Trophoblast cell (in vitro differentiated cells and primary cell): ENCODE data around the gene CDH26.

ENCODE experiments used
- DNase-seq, 2 donors: peaks; one replicate each; pipeline ENCODE4 v3.0.0-alpha.2; 2016
- H2AFZ ChIP-seq: 2 replicates; pipeline ENCODE4 v1.6.1; 2013; ENCODE audit warnings: low read length, moderate library complexity, mild to moderate bottlenecking; ENCODE audit not compliant: insufficient read depth, poor library complexity
- H2AK5ac ChIP-seq: 2 replicates; pipeline ENCODE4 v1.6.1; 2013; ENCODE audit warnings: mild to moderate bottlenecking, low read length
- H2BK120ac ChIP-seq: 2 replicates; pipeline ENCODE4 v1.6.1; 2013; ENCODE audit warnings: low read length, mild to moderate bottlenecking, moderate library complexity; ENCODE audit not compliant: insufficient read depth, poor library complexity
- H2BK12ac ChIP-seq: 2 replicates; pipeline ENCODE4 v1.6.1; 2013; ENCODE audit warnings: mild to moderate bottlenecking, low read length, moderate library complexity
- H2BK5ac ChIP-seq: 2 replicates; pipeline ENCODE4 v1.6.1; 2013; ENCODE audit warnings: low read length, low read depth, moderate library complexity, mild to moderate bottlenecking; ENCODE audit not compliant: poor library complexity
- H3K14ac ChIP-seq: 2 replicates; pipeline ENCODE4 v1.6.1; 2013; ENCODE audit warnings: mild to moderate bottlenecking, low read length
- H3K18ac ChIP-seq: 2 replicates; pipeline ENCODE4 v1.6.1; 2013; ENCODE audit warnings: mild to moderate bottlenecking, low read length
- H3K23ac ChIP-seq: 2 replicates; pipeline ENCODE4 v1.6.1; 2013; ENCODE audit warnings: low read length
- H3K27ac ChIP-seq: 2 replicates; pipeline ENCODE4 v1.5.1; 2013; ENCODE audit warnings: low read depth, mild to moderate bottlenecking, inconsistent platforms, low read length, moderate library complexity
- H3K27me3 ChIP-seq: 2 replicates; pipeline ENCODE4 v1.6.1; 2013; ENCODE audit warnings: inconsistent platforms, mild to moderate bottlenecking, low read length, moderate library complexity; ENCODE audit not compliant: insufficient read depth
- H3K36me3 ChIP-seq, 2 experiments: 1 replicate in 1 of 2; 2 replicates in 1 of 2; pipeline ENCODE4 v1.6.1; 2013; ENCODE audit warnings: low read length in 2 of 2, mild to moderate bottlenecking in 2 of 2, moderate library complexity in 1 of 2; ENCODE audit not compliant: insufficient read depth in 2 of 2, control insufficient read depth in 1 of 2
- H3K4ac ChIP-seq: 2 replicates; pipeline ENCODE4 v1.6.1; 2013; ENCODE audit warnings: low read depth, mild to moderate bottlenecking, low read length, moderate library complexity
- H3K4me1 ChIP-seq, 2 experiments: 1 replicate in 1 of 2; 2 replicates in 1 of 2; pipeline ENCODE4 v1.6.1; 2013; ENCODE audit warnings: low read length in 2 of 2, mild to moderate bottlenecking in 2 of 2, moderate library complexity in 1 of 2; ENCODE audit not compliant: insufficient read depth in 2 of 2, control insufficient read depth in 1 of 2
- H3K4me2 ChIP-seq: 2 replicates; pipeline ENCODE4 v1.6.1; 2013; ENCODE audit warnings: inconsistent platforms, mild to moderate bottlenecking, low read length, moderate library complexity
- H3K4me3 ChIP-seq: 2 replicates; pipeline ENCODE4 v1.5.1; 2013; ENCODE audit warnings: mild to moderate bottlenecking, low read depth, low read length, inconsistent platforms
- H3K79me1 ChIP-seq: one replicate; pipeline ENCODE4 v1.6.1; 2013; ENCODE audit warnings: low read length
- H3K79me2 ChIP-seq: 2 replicates; pipeline ENCODE4 v1.6.1; 2013; ENCODE audit warnings: low read length, mild to moderate bottlenecking; ENCODE audit not compliant: control insufficient read depth, insufficient read depth, poor library complexity
- H3K9ac ChIP-seq: 2 replicates; pipeline ENCODE4 v1.6.1; 2013; ENCODE audit warnings: mild to moderate bottlenecking, low read length
- H3K9me3 ChIP-seq: 2 replicates; pipeline ENCODE4 v1.6.1; 2013; ENCODE audit warnings: low read depth, mild to moderate bottlenecking, control low read depth, inconsistent platforms, low read length; ENCODE audit not compliant: insufficient read depth
- H4K12ac ChIP-seq: 2 replicates; pipeline ENCODE4 v1.6.1; 2013; ENCODE audit warnings: low read depth, mild to moderate bottlenecking, low read length, moderate library complexity
- H4K8ac ChIP-seq: 2 replicates; pipeline ENCODE4 v1.6.1; 2013; ENCODE audit warnings: low read depth, mild to moderate bottlenecking, low read length, moderate library complexity
- H4K91ac ChIP-seq: one replicate; pipeline ENCODE4 v1.6.1; 2013; ENCODE audit warnings: low read depth, mild to moderate bottlenecking, low read length, moderate library complexity
- WGBS: extraction: QIAGEN DNeasy Blood & Tissue Kit; methylation state at CpG from one replicate; pipeline ENCODE4 v1.1.7; 2013; ENCODE audit warnings: missing lambda C conversion rate; ENCODE audit not compliant: insufficient read length, insufficient coverage; ENCODE audit errors: extremely low coverage; 5-methylcytosine and 5-hydroxymethylcytosine counted together

Gene CDH26

GRCh38 chr20:60024801-60025200 lies 66.6 kb downstream of the CDH26 start:
- H4K8ac ChIP-seq = no peak overlapping the region
- H4K12ac ChIP-seq = no peak overlapping the region
- H3K27me3 ChIP-seq = no peaks in the 10 kb centered on the region
- H2BK12ac ChIP-seq = no peak overlapping the region
- no peak overlapping the region for H3K27ac ChIP-seq
- H2AK5ac ChIP-seq = no peak overlapping the region
- no peak for DNase-seq
- no peak overlapping the region for H3K18ac ChIP-seq
- H3K4me1 ChIP-seq = no peaks in the 10 kb centered on the region
- H3K36me3 ChIP-seq = no peaks in the 10 kb centered on the region
- H3K79me1 ChIP-seq = no peaks in the 10 kb centered on the region
- no peak overlapping the region for H3K9ac ChIP-seq
- H2BK120ac ChIP-seq = no peak overlapping the region
- no peaks in the 10 kb centered on the region for H3K79me2 ChIP-seq
- H3K14ac ChIP-seq = no peak overlapping the region
- WGBS = no CpG with 5 or more reads among the region's 5 CpGs
- no peak overlapping the region for H3K23ac ChIP-seq
- H3K9me3 ChIP-seq = peaks cover 2% of the 10 kb centered on the region
- no peak overlapping the region for H3K4me2 ChIP-seq
- no peak overlapping the region for H3K4me3 ChIP-seq
- no peak overlapping the region for H2BK5ac ChIP-seq
- no peak overlapping the region for H3K4ac ChIP-seq
- no peak overlapping the region for H2AFZ ChIP-seq
- no peak overlapping the region for H4K91ac ChIP-seq

DNA sequence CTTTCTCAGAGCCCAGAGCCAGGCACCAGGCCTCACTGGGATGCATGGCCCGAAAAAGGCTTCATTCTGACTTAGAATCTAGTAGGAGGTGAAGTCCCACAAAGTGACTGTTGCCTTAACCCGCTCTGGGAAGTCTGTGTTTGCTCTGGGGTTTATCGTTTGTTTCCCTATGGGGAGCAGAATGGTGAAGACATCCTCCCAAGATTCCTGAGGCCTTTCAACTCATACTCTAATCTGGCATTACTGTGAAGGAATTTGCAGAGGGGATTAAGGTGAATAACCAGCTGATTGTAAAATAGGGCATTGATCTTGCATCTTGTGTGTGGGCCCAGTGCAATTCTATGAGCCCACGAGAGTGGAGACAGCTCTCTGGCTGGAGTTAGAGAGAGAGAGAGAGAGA lies 67.8 kb downstream of the CDH26 start:
- H3K27me3 ChIP-seq = no peaks in the 10 kb centered on the region
- H3K9ac ChIP-seq = no peak overlapping the region
- H3K4ac ChIP-seq = no peak overlapping the region
- no peaks in the 10 kb centered on the region for H3K79me2 ChIP-seq
- H2BK12ac ChIP-seq = no peak overlapping the region
- no CpG with 5 or more reads among the region's 4 CpGs for WGBS
- H3K36me3 ChIP-seq = no peaks in the 10 kb centered on the region
- no peak overlapping the region for H3K27ac ChIP-seq
- no peaks in the 10 kb centered on the region for H3K79me1 ChIP-seq
- H4K91ac ChIP-seq = no peak overlapping the region
- no peak overlapping the region for H2BK5ac ChIP-seq
- H3K23ac ChIP-seq = no peak overlapping the region
- no peak overlapping the region for H2BK120ac ChIP-seq
- peaks cover 2% of the 10 kb centered on the region for H3K9me3 ChIP-seq
- no peak overlapping the region for H4K12ac ChIP-seq
- no peak overlapping the region for H2AK5ac ChIP-seq
- H3K18ac ChIP-seq = no peak overlapping the region
- no peak overlapping the region for H3K4me2 ChIP-seq
- H4K8ac ChIP-seq = no peak overlapping the region
- DNase-seq = no peak
- no peak overlapping the region for H3K4me3 ChIP-seq
- no peaks in the 10 kb centered on the region for H3K4me1 ChIP-seq
- no peak overlapping the region for H2AFZ ChIP-seq
- no peak overlapping the region for H3K14ac ChIP-seq

DNA sequence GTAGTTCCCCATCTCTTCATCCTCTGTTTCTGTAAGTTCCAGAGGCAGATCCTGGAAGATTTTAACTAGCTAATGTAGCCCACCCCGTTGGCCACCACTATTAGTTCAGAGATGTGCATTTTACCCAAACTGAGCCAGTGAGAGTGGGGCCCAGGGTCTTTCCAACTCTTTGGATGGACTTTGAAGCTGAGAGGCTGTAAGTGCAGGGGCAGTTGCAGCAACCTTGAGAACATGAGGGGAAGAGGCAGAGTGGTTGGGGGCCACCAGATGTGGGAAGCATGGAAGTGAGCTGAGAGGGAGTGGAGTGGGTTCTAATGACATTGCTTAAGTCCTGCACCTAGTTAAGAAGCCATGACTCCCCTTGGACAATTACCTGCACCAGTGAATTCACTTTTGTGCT lies 72.2 kb downstream of the CDH26 start:
- no peak overlapping the region for H3K18ac ChIP-seq
- no peaks in the 10 kb centered on the region for H3K36me3 ChIP-seq
- H2BK5ac ChIP-seq = no peak overlapping the region
- H3K27me3 ChIP-seq = no peaks in the 10 kb centered on the region
- no CpG with 5 or more reads among the region's 1 CpG for WGBS
- H4K91ac ChIP-seq = no peak overlapping the region
- H3K79me1 ChIP-seq = peaks cover 4% of the 10 kb centered on the region
- H3K4me3 ChIP-seq = no peak overlapping the region
- no peak overlapping the region for H2AK5ac ChIP-seq
- no peak for DNase-seq
- no peak overlapping the region for H3K4me2 ChIP-seq
- no peak overlapping the region for H3K4ac ChIP-seq
- no peak overlapping the region for H4K8ac ChIP-seq
- no peaks in the 10 kb centered on the region for H3K79me2 ChIP-seq
- H4K12ac ChIP-seq = no peak overlapping the region
- peaks cover 2% of the 10 kb centered on the region for H3K9me3 ChIP-seq
- no peak overlapping the region for H2AFZ ChIP-seq
- H3K27ac ChIP-seq = no peak overlapping the region
- no peak overlapping the region for H3K23ac ChIP-seq
- no peak overlapping the region for H3K14ac ChIP-seq
- H3K4me1 ChIP-seq = peaks cover 9 to 13% of the 10 kb centered on the region in 2 experiments
- H2BK120ac ChIP-seq = no peak overlapping the region
- H2BK12ac ChIP-seq = no peak overlapping the region
- H3K9ac ChIP-seq = no peak overlapping the region

DNA sequence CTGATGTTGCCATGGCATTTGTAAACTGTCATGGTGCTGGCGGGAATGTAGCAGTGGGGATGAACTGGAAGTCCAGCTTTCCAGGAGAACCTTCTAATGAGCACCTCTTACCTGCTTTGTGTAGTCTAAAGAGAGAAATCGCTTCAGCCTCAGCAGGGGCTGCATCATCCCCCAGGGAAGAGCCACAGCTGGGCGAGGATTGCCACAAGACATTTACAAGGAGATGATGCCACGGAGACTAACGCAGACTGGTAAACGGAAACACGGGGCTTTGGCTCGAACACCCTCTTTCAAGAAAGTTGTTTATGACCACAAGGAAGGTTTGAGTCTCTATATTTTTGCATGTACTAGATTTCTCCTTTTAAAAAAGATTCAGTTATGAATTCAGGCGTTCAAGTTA lies 72.9 kb downstream of the CDH26 start:
- Histone ChIP-seq H2BK120ac (no peak overlapping the region), H3K4me3 (no peak overlapping the region), H3K18ac (no peak overlapping the region), H4K8ac (no peak overlapping the region), H4K12ac (no peak overlapping the region), H2BK12ac (no peak overlapping the region), H2AK5ac (no peak overlapping the region), H3K27me3 (no peaks in the 10 kb centered on the region), H3K9ac (no peak overlapping the region), H4K91ac (no peak overlapping the region), H3K4me1 (peaks cover 9 to 13% of the 10 kb centered on the region in 2 experiments), H3K79me2 (no peaks in the 10 kb centered on the region), H3K4ac (no peak overlapping the region), H3K79me1 (peaks cover 4% of the 10 kb centered on the region), H2AFZ (no peak overlapping the region), H3K27ac (no peak overlapping the region), H3K14ac (no peak overlapping the region), H2BK5ac (no peak overlapping the region), H3K36me3 (peaks cover 0 to under 1% of the 10 kb centered on the region in 2 experiments), H3K4me2 (no peak overlapping the region), H3K9me3 (peaks cover 2% of the 10 kb centered on the region), H3K23ac (no peak overlapping the region)
- WGBS = no CpG with 5 or more reads among the region's 9 CpGs
- no peak for DNase-seq
